Neural cell (in vitro differentiated cells): ENCODE data around the gene ITGB7.

Experiments
- EZH2 ChIP-seq: fragments of 200-600, 300-800 bp; shearing (Covaris generic), sonication (generic); IDR thresholded peaks from 2 replicates; pipeline ENCODE4 v1.6.1; 2014; ENCODE audit warnings: antibody characterized with exemption, low read length, borderline replicate concordance, mild to moderate bottlenecking; ENCODE audit not compliant: insufficient read depth, poor library complexity, severe bottlenecking
- TF ChIP-seq, protein P1 (sequence below): fragments of 450-650 bp; IDR thresholded peaks from 2 replicates; pipeline ENCODE4 v1.5.1; 2014; ENCODE audit warnings: antibody characterized with exemption, mild to moderate bottlenecking, moderate library complexity; ENCODE audit not compliant: poor library complexity, severe bottlenecking
- TF ChIP-seq, protein P2 (sequence below): IDR thresholded peaks from 2 replicates; pipeline ENCODE4 v1.6.1; 2012; ENCODE audit warnings: borderline replicate concordance

DNA sequence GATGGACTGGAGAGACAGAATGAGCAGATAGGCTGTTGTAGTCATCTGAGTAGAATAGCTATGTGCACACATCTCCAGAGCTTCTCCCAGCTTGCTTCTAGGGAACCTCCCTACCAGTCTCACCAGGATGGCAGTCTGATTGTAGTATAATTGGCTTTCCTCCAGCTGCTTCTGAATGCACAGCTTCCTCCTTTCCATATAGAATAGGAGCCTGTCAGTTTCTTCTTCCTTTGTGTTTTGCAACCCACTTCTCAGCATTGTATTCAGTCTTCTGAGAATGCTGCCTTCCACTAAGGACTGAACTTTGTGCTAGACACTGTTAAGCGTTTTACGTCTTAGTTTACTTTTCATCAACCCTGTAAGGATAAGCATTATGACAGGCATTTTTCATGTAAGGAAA is 24.1 kb downstream of the ITGB7 start:
- TF ChIP-seq, protein P1, sequence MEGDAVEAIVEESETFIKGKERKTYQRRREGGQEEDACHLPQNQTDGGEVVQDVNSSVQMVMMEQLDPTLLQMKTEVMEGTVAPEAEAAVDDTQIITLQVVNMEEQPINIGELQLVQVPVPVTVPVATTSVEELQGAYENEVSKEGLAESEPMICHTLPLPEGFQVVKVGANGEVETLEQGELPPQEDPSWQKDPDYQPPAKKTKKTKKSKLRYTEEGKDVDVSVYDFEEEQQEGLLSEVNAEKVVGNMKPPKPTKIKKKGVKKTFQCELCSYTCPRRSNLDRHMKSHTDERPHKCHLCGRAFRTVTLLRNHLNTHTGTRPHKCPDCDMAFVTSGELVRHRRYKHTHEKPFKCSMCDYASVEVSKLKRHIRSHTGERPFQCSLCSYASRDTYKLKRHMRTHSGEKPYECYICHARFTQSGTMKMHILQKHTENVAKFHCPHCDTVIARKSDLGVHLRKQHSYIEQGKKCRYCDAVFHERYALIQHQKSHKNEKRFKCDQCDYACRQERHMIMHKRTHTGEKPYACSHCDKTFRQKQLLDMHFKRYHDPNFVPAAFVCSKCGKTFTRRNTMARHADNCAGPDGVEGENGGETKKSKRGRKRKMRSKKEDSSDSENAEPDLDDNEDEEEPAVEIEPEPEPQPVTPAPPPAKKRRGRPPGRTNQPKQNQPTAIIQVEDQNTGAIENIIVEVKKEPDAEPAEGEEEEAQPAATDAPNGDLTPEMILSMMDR = no peak
- no peak for TF ChIP-seq EZH2
- TF ChIP-seq, protein P2, sequence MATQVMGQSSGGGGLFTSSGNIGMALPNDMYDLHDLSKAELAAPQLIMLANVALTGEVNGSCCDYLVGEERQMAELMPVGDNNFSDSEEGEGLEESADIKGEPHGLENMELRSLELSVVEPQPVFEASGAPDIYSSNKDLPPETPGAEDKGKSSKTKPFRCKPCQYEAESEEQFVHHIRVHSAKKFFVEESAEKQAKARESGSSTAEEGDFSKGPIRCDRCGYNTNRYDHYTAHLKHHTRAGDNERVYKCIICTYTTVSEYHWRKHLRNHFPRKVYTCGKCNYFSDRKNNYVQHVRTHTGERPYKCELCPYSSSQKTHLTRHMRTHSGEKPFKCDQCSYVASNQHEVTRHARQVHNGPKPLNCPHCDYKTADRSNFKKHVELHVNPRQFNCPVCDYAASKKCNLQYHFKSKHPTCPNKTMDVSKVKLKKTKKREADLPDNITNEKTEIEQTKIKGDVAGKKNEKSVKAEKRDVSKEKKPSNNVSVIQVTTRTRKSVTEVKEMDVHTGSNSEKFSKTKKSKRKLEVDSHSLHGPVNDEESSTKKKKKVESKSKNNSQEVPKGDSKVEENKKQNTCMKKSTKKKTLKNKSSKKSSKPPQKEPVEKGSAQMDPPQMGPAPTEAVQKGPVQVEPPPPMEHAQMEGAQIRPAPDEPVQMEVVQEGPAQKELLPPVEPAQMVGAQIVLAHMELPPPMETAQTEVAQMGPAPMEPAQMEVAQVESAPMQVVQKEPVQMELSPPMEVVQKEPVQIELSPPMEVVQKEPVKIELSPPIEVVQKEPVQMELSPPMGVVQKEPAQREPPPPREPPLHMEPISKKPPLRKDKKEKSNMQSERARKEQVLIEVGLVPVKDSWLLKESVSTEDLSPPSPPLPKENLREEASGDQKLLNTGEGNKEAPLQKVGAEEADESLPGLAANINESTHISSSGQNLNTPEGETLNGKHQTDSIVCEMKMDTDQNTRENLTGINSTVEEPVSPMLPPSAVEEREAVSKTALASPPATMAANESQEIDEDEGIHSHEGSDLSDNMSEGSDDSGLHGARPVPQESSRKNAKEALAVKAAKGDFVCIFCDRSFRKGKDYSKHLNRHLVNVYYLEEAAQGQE = no peak
